ENCODE data around the gene LTC4S. TPM values are rescaled to one million over a fixed set of nuclear protein-coding genes. Genes with fewer than 3 reads are reported as not detected.
"Not testable (repeated sequence)": the region's sequence is repeated elsewhere in the genome, so short reads cannot be mapped to it uniquely, and the experiment has no call there.

LTC4S gene
- total and polyA plus RNA-seq, 3 experiments from 2014 or later, result 0.57 to 4.0 (median 1.0) TPM

GRCh38 chr5:179833056-179833708 lies 39.4 kb downstream of the LTC4S start:
- H3K4me1 Mint-ChIP-seq, result peaks cover 21 to 40% (median 22%) of the 10 kb centered on the region in 3 donors
- H3K9me3 Mint-ChIP-seq, result no peaks in the 10 kb centered on the region
- DNase-seq, result peak in 1 of 5 donors; percentile 30
- ChIA-PET CTCF (interaction anchor here (0.6 to 1.1 kb wide), 2 partner anchors 31 to 743 kb away, joined by 3 read pairs; no protein-coding TSS in a partner anchor), POLR2A (no interaction called here)
- peaks cover 13 to 88% (median 28%) of the 10 kb centered on the region in 3 donors for H3K36me3 Mint-ChIP-seq
- peaks cover 67% of the 10 kb centered on the region for H3K36me3 ChIP-seq (ENCODE audit: insufficient read depth, low read length)
- no peaks in the 10 kb centered on the region for H3K9me3 ChIP-seq (ENCODE audit: low read length)
- no peak overlapping the region for H3K27ac ChIP-seq (ENCODE audit: low read depth, low read length)
- peaks cover 0 to 2% of the 10 kb centered on the region in 2 donors for H3K27me3 Mint-ChIP-seq
- no peak overlapping the region for H3K4me3 ChIP-seq (ENCODE audit: low read length)
- no peaks in the 10 kb centered on the region for H3K27me3 ChIP-seq (ENCODE audit: insufficient read depth, low read length, poor library complexity, severe bottlenecking)
- no peak overlapping the region for H3K4me3 Mint-ChIP-seq
- peaks cover 18% of the 10 kb centered on the region for H3K4me1 ChIP-seq (ENCODE audit: insufficient read depth, low read length)
- peak overlapping the region in 4 of 8 donors; percentile 23 to 38 (median 26) for H3K27ac Mint-ChIP-seq

DNA sequence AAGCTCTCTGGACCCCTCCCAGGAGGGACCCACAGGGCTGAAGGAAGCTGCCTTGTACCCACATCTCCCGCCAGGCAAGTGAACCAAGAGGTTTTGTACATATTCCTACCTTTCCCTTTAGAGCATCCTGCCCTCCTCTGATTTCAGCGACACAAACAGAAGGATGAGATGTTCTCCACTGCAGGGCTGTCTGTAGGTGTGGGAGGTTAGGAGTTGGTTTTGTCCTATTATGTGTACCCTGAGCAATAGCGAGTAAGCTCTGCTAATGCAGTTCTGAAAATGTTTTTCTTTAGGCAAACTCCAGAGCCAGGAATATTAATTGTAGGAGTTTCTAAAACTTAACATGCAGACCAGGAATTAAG lies 39.9 kb downstream of the LTC4S start:
- Histone ChIP-seq H3K4me3 (ENCODE audit: low read length) (no peak overlapping the region), H3K36me3 (ENCODE audit: insufficient read depth, low read length) (peaks cover 66% of the 10 kb centered on the region), H3K27ac (ENCODE audit: low read depth, low read length) (no peak overlapping the region), H3K4me1 (ENCODE audit: insufficient read depth, low read length) (peaks cover 18% of the 10 kb centered on the region), H3K27me3 (ENCODE audit: insufficient read depth, low read length, poor library complexity, severe bottlenecking) (no peaks in the 10 kb centered on the region), H3K9me3 (ENCODE audit: low read length) (no peaks in the 10 kb centered on the region)
- Mint-ChIP-seq H3K27ac (peak overlapping the region in 1 of 8 donors; percentile 64), H3K27me3 (peaks cover 0 to 2% of the 10 kb centered on the region in 2 donors), H3K9me3 (no peaks in the 10 kb centered on the region), H3K4me1 (peaks cover 20 to 37% (median 22%) of the 10 kb centered on the region in 3 donors), H3K36me3 (peaks cover 12 to 88% (median 26%) of the 10 kb centered on the region in 3 donors), H3K4me3 (no peak overlapping the region)
- no peak for DNase-seq
- POLR2A ChIA-PET, result no interaction called here
- CTCF ChIA-PET, result interaction anchor here (0.6 to 1.1 kb wide), 2 partner anchors 32 to 742 kb away, joined by 3 read pairs; no protein-coding TSS in a partner anchor

- no peak overlapping the region for H3K4me3 ChIP-seq (ENCODE audit: low read length)
- peaks cover 62% of the 10 kb centered on the region for H3K36me3 ChIP-seq (ENCODE audit: insufficient read depth, low read length)
- ChIA-PET CTCF (interaction anchor here (1.1 kb wide), 1 partner anchor 32 kb away, joined by 3 read pairs; no protein-coding TSS in a partner anchor), POLR2A (no interaction called here)
- H3K27me3 ChIP-seq (ENCODE audit: insufficient read depth, low read length, poor library complexity, severe bottlenecking), result no peaks in the 10 kb centered on the region
- H3K4me1 Mint-ChIP-seq, result peaks cover 18 to 35% (median 21%) of the 10 kb centered on the region in 3 donors
- H3K27me3 Mint-ChIP-seq, result peaks cover 0 to 2% of the 10 kb centered on the region in 2 donors
- DNase-seq, result peak in 1 of 5 donors; percentile 7
- no peak overlapping the region for H3K27ac ChIP-seq (ENCODE audit: low read depth, low read length)
- H3K9me3 Mint-ChIP-seq, result no peaks in the 10 kb centered on the region
- peaks cover 9 to 86% (median 24%) of the 10 kb centered on the region in 3 donors for H3K36me3 Mint-ChIP-seq
- H3K9me3 ChIP-seq (ENCODE audit: low read length), result no peaks in the 10 kb centered on the region
- peaks cover 18% of the 10 kb centered on the region for H3K4me1 ChIP-seq (ENCODE audit: insufficient read depth, low read length)
- peak overlapping the region in 1 of 8 donors; percentile 64 for H3K27ac Mint-ChIP-seq
- H3K4me3 Mint-ChIP-seq, result no peak overlapping the region
Measured at GRCh38 chr5:179834120-179834519, 40.3 kb downstream of the LTC4S start.

DNA sequence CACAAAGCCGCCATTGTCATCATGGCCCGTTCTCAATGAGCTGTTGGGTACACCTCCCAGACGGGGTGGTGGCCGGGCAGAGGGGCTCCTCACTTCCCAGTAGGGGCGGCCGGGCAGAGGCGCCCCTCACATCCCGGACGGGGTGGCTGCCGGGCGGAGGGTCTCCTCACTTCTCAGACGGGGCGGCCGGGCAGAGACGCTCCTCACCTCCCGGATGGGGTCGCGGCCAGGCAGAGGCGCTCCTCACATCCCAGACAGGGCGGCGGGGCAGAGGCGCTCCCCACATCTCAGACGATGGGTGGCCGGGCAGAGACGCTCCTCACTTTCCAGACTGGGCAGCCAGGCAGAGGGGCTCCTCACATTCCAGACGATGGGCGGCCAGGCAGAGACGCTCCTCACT lies 41.1 kb downstream of the LTC4S start:
- H3K9me3 Mint-ChIP-seq; POLR2A ChIA-PET; H3K27ac ChIP-seq (ENCODE audit: low read depth, low read length); H3K27me3 Mint-ChIP-seq; CTCF ChIA-PET; H3K27me3 ChIP-seq (ENCODE audit: insufficient read depth, low read length, poor library complexity, severe bottlenecking); H3K9me3 ChIP-seq (ENCODE audit: low read length); H3K4me3 ChIP-seq (ENCODE audit: low read length); H3K4me3 Mint-ChIP-seq: not testable (repeated sequence)
- peak in 1 of 5 donors; percentile 17 for DNase-seq
- Mint-ChIP-seq H3K27ac (peak overlapping the region in 1 of 8 donors; percentile 46), H3K36me3 (peaks cover 9 to 85% (median 20%) of the 10 kb centered on the region in 3 donors), H3K4me1 (peaks cover 16 to 31% (median 18%) of the 10 kb centered on the region in 3 donors)
- Histone ChIP-seq H3K4me1 (ENCODE audit: insufficient read depth, low read length) (peaks cover 18% of the 10 kb centered on the region), H3K36me3 (ENCODE audit: insufficient read depth, low read length) (peaks cover 60% of the 10 kb centered on the region)

- peak overlapping the region; percentile 81 to 97 (median 92) for H3K27ac Mint-ChIP-seq
- Histone ChIP-seq H3K27ac (ENCODE audit: low read depth, low read length) (peak overlapping the region; percentile 51), H3K36me3 (ENCODE audit: insufficient read depth, low read length) (peaks cover 63% of the 10 kb centered on the region), H3K27me3 (ENCODE audit: insufficient read depth, low read length, poor library complexity, severe bottlenecking) (no peaks in the 10 kb centered on the region), H3K4me3 (ENCODE audit: low read length) (no peak overlapping the region), H3K4me1 (ENCODE audit: insufficient read depth, low read length) (peaks cover 18% of the 10 kb centered on the region), H3K9me3 (ENCODE audit: low read length) (no peaks in the 10 kb centered on the region)
- ChIA-PET POLR2A (interaction anchor here (1.0 to 1.8 kb wide), 2 partner anchors 14 to 73 kb away, joined by 4 to 9 read pairs; no protein-coding TSS in a partner anchor), CTCF (interaction anchor here (1.1 to 1.9 kb wide), 2 partner anchors 14 to 74 kb away, joined by 4 read pairs; no protein-coding TSS in a partner anchor)
- peaks cover 16 to 31% (median 18%) of the 10 kb centered on the region in 3 donors for H3K4me1 Mint-ChIP-seq
- peaks cover 4 to 85% (median 17%) of the 10 kb centered on the region in 3 donors for H3K36me3 Mint-ChIP-seq
- H3K4me3 Mint-ChIP-seq, result peak overlapping the region; percentile 28 to 72 (median 60)
- peaks cover 0 to 2% of the 10 kb centered on the region in 2 donors for H3K27me3 Mint-ChIP-seq
- DNase-seq, result peak; percentile 45 to 77 (median 53)
- no peaks in the 10 kb centered on the region for H3K9me3 Mint-ChIP-seq
Measured at GRCh38 chr5:179836225-179837019, 42.6 kb downstream of the LTC4S start.

GRCh38 chr5:179837076-179838011 lies 43.6 kb downstream of the LTC4S start:
- Mint-ChIP-seq H3K27me3 (peaks cover 0 to 2% of the 10 kb centered on the region in 2 donors), H3K4me1 (peaks cover 16 to 31% (median 16%) of the 10 kb centered on the region in 3 donors), H3K4me3 (peak overlapping the region in 6 of 7 donors; percentile 28 to 72 (median 64)), H3K36me3 (peaks cover 4 to 82% (median 15%) of the 10 kb centered on the region in 3 donors), H3K9me3 (no peaks in the 10 kb centered on the region), H3K27ac (peak overlapping the region; percentile 81 to 97 (median 92))
- ChIA-PET POLR2A (interaction anchor here (0.8 to 1.8 kb wide), 3 partner anchors 15 to 74 kb away, joined by 4 to 9 read pairs (median 6); no protein-coding TSS in a partner anchor), CTCF (interaction anchor here (1.1 to 1.9 kb wide), 3 partner anchors 15 to 74 kb away, joined by 3 to 4 read pairs (median 4); no protein-coding TSS in a partner anchor)
- H3K36me3 ChIP-seq (ENCODE audit: insufficient read depth, low read length), result peaks cover 60% of the 10 kb centered on the region
- no peaks in the 10 kb centered on the region for H3K9me3 ChIP-seq (ENCODE audit: low read length)
- H3K4me1 ChIP-seq (ENCODE audit: insufficient read depth, low read length), result peaks cover 18% of the 10 kb centered on the region
- H3K4me3 ChIP-seq (ENCODE audit: low read length), result no peak overlapping the region
- H3K27ac ChIP-seq (ENCODE audit: low read depth, low read length), result peak overlapping the region; percentile 51
- H3K27me3 ChIP-seq (ENCODE audit: insufficient read depth, low read length, poor library complexity, severe bottlenecking), result no peaks in the 10 kb centered on the region
- no peak for DNase-seq

Data from CD8-positive, alpha-beta memory T cell (primary cell).